K562 treated with DMSO at 1 percent for 12 hours (cell line): Measurements from ENCODE around the gene EPHA6. TPM values are rescaled to one million over a fixed set of nuclear protein-coding genes. Genes with fewer than 3 reads are reported as not detected.

Experiments used
- total RNA-seq: library from RNA; unstranded; fragments of 300-600 nt; gene quantifications from 2 replicates; pipeline ENCODE4 v1.2.3, GENCODE V29; 2022; ENCODE audit not compliant: insufficient read depth

The EPHA6 gene
- total RNA-seq, result not detected in 2 replicates

DNA sequence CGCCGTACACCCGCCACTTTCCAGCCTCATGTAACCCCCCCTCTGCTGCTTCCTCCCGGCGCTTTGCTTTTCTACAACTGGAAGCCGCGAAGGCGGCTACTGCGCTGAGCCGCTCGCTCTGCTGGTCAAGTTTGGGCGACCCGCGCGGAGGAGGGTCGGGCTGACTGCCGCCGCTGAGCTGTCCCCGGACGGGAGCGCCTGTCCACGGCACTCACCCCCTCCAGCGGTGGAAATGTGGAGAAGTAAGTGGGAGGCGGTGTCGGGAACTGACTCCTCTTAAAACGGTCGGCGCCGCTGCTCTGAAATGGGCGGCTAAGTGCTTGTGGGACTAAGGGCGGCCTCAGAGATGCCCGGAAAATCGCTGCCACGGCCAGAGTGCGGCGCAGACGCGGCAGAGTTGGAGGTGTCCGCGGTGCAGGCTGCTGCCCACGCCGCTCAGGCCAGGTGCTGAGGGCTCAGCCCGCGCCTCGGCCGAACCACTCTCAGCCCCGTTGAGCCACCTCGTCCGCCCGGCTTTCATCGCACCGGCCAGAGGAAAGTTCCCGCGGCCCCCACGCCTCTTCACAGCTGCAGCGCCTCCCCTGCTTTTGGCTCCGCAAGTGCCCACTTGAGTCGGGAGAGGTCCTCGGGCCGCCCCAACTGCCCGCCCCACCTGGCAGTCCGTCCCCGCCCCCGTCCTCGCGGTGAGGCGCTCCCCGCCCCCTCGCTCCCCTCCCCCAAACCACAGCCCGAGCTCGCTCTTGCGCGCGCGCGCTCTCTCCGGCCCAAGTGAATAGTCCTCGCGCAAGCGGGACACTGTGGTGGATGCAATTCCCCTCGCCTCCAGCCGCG lies at the start of gene EPHA6:
EPHA6 (plus strand) TSS at position 775 of the 831 bp plus-strand sequence.

DNA sequence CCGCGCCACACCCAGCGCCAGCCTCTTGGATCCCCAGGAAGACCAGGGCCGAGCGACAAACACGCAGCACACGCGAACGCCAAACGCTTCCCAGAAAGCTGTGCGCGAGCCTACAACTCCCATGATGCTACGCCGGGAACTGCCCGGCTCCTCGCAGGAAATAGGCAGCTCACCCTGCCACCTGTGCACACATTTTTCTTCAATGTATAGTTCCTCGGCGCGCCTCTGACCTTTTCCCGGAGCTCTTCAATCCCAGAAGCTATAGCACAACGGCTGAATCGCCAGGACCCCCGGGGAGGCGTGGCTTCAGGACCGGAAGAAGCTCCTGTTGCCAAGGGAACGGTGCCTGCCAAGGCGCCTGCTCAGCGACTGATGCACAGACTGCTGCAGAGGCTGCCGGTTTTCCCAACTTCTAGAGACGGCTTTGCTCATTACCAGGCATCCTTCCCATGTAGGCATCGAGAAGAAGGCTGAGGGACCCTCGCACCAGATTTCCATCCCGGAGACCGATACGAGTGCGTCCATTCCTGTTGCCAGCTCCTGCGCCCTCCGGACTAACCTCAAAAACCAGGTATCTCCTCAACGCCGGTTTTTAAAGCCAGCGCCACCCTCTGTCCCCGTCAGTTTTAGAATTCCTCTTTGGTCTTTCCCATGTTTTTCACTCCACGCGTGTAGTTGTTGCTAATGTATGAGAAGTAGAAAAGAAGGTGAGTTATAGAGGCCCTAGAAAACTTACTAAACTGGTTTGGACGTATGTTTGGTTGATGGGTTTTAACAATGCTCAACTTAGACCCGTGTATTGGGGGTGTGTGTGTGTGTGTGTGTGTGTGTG lies 950.2 kb downstream of the EPHA6 start, which contains the start of gene ARL6:
ARL6 (plus strand) TSS at position 352 of the 832 bp plus-strand sequence. CDS start 3,350 bp downstream, outside the sequence.

